OCI-LY3 (cell line): ENCODE data around the gene LTBR.

Experiments used
- EZH2phosphoT487 ChIP-seq: fragments of 200-600 bp; shearing (Covaris generic); IDR thresholded peaks from 2 replicates; pipeline ENCODE4 v1.6.1; 2018; ENCODE audit warnings: antibody characterized with exemption, mixed run types, low read depth
- TF ChIP-seq, protein P1 (sequence below): fragments of 200-600, 300-600 bp; sonication (generic); IDR thresholded peaks from 2 replicates; pipeline ENCODE4 v1.5.1; 2014; ENCODE audit warnings: antibody characterized with exemption, low read length, low read depth

- TF ChIP-seq, protein P1, sequence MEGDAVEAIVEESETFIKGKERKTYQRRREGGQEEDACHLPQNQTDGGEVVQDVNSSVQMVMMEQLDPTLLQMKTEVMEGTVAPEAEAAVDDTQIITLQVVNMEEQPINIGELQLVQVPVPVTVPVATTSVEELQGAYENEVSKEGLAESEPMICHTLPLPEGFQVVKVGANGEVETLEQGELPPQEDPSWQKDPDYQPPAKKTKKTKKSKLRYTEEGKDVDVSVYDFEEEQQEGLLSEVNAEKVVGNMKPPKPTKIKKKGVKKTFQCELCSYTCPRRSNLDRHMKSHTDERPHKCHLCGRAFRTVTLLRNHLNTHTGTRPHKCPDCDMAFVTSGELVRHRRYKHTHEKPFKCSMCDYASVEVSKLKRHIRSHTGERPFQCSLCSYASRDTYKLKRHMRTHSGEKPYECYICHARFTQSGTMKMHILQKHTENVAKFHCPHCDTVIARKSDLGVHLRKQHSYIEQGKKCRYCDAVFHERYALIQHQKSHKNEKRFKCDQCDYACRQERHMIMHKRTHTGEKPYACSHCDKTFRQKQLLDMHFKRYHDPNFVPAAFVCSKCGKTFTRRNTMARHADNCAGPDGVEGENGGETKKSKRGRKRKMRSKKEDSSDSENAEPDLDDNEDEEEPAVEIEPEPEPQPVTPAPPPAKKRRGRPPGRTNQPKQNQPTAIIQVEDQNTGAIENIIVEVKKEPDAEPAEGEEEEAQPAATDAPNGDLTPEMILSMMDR, result no peak
- no peak for TF ChIP-seq EZH2phosphoT487
Observed at GRCh38 chr12:6434205-6435140, 50.5 kb downstream of the LTBR start.
